Right atrium auricular region (tissue), 2 donors: ENCODE results near the gene DYNC2H1. TPM values are rescaled to one million over a fixed set of nuclear protein-coding genes. Genes with fewer than 3 reads are reported as not detected.

Experiments used
- DNase-seq: peaks from one replicate; pipeline ENCODE4 v3.0.0-alpha.2; 2019; ENCODE audit warnings: low spot score
- H3K27ac ChIP-seq, 2 donors: fragments of 200-600 bp; sonication (generic); 1 replicate in 1 of 2; 2 replicates in 1 of 2; pipeline ENCODE4 v1.5.1; 2016 to 2019
- H3K27me3 ChIP-seq, 2 donors: fragments of 200-600 bp; sonication (generic); one replicate each; pipeline versions ENCODE4 v1.5.1 to v1.6.0; 2017 to 2019
- H3K36me3 ChIP-seq: fragments of 200-600 bp; sonication (generic); one replicate; pipeline ENCODE4 v1.5.1; 2016
- H3K4me1 ChIP-seq, 2 donors: fragments of 200-600 bp; sonication (generic); one replicate each; pipeline versions ENCODE4 v1.5.1 to v1.6.0; 2017 to 2019
- H3K4me3 ChIP-seq, 2 donors: fragments of 200-600 bp; sonication (generic); 1 replicate in 1 of 2; 2 replicates in 1 of 2; pipeline ENCODE4 v1.5.1; 2017 to 2019; ENCODE audit warnings: mild to moderate bottlenecking in 1 of 2, moderate library complexity in 1 of 2
- H3K9me3 ChIP-seq, 2 donors: fragments of 200-600 bp; sonication (generic); one replicate each; pipeline ENCODE4 v1.5.1; 2019
- CTCF ChIP-seq, 2 donors: fragments of 200-600 bp; sonication (generic); IDR thresholded peaks; one replicate each; pipeline ENCODE4 v1.5.1; 2019; ENCODE audit warnings: antibody characterized with exemption in 2 of 2
- total RNA-seq, 2 donors: library from RNA; depleted of rRNA; stranded (reverse); fragments of >200 nt; gene quantifications; one replicate each; pipeline ENCODE4 v1.1.0, GENCODE V29; 2016

The DYNC2H1 gene
- total RNA-seq, 2 donors from 2014 or later: 7.8 to 12.7 TPM

GRCh38 chr11:103071008-103071407 lies 38.2 kb upstream of the DYNC2H1 start:
- H3K9me3 ChIP-seq: no peaks in the 10 kb centered on the region
- peaks cover 0 to 6% of the 10 kb centered on the region in 2 donors for H3K4me1 ChIP-seq
- no peak for DNase-seq
- no peaks in the 10 kb centered on the region for H3K27me3 ChIP-seq
- TF ChIP-seq CTCF (IDR thresholded peaks at IDR 0.05): no peak
- H3K36me3 ChIP-seq: no peaks in the 10 kb centered on the region
- no peak overlapping the region for H3K4me3 ChIP-seq
- no peak overlapping the region for H3K27ac ChIP-seq

GRCh38 chr11:103076361-103076760 lies 32.9 kb upstream of the DYNC2H1 start:
- H3K27me3 ChIP-seq: no peaks in the 10 kb centered on the region
- H3K9me3 ChIP-seq: no peaks in the 10 kb centered on the region
- H3K36me3 ChIP-seq: peaks cover 35% of the 10 kb centered on the region
- no peak overlapping the region for H3K4me3 ChIP-seq
- no peak for TF ChIP-seq CTCF (IDR thresholded peaks at IDR 0.05)
- no peak overlapping the region for H3K27ac ChIP-seq
- H3K4me1 ChIP-seq: no peaks in the 10 kb centered on the region
- no peak for DNase-seq

- H3K27me3 ChIP-seq: no peaks in the 10 kb centered on the region
- H3K27ac ChIP-seq: no peak overlapping the region
- H3K36me3 ChIP-seq: peaks cover 35% of the 10 kb centered on the region
- H3K4me3 ChIP-seq: no peak overlapping the region
- no peak for DNase-seq
- H3K9me3 ChIP-seq: no peaks in the 10 kb centered on the region
- no peaks in the 10 kb centered on the region for H3K4me1 ChIP-seq
- TF ChIP-seq CTCF (IDR thresholded peaks at IDR 0.05): no peak
These were observed 31.7 kb upstream of the DYNC2H1 start for GRCh38 chr11:103077554-103077953.

- Histone ChIP-seq H3K27me3 (no peaks in the 10 kb centered on the region), H3K9me3 (no peaks in the 10 kb centered on the region), H3K27ac (no peak overlapping the region), H3K36me3 (peaks cover 35% of the 10 kb centered on the region), H3K4me1 (no peaks in the 10 kb centered on the region), H3K4me3 (no peak overlapping the region)
- no peak for DNase-seq
- no peak for TF ChIP-seq CTCF (IDR thresholded peaks at IDR 0.05)
These were observed 30.5 kb upstream of the DYNC2H1 start for GRCh38 chr11:103078710-103079109.

- Histone ChIP-seq H3K36me3 (peaks cover 35% of the 10 kb centered on the region), H3K4me1 (no peaks in the 10 kb centered on the region), H3K27me3 (no peaks in the 10 kb centered on the region), H3K9me3 (no peaks in the 10 kb centered on the region), H3K27ac (no peak overlapping the region), H3K4me3 (no peak overlapping the region)
- TF ChIP-seq CTCF (IDR thresholded peaks at IDR 0.05): no peak
- no peak for DNase-seq
These were observed 29.4 kb upstream of the DYNC2H1 start for GRCh38 chr11:103079833-103080232.

- no peak for TF ChIP-seq CTCF (IDR thresholded peaks at IDR 0.05)
- no peaks in the 10 kb centered on the region for H3K9me3 ChIP-seq
- no peak overlapping the region for H3K4me3 ChIP-seq
- DNase-seq: no peak
- no peak overlapping the region for H3K27ac ChIP-seq
- H3K4me1 ChIP-seq: peaks cover 0 to 18% of the 10 kb centered on the region in 2 donors
- peaks cover 1% of the 10 kb centered on the region for H3K36me3 ChIP-seq
- H3K27me3 ChIP-seq: no peaks in the 10 kb centered on the region
These were observed 23.4 kb upstream of the DYNC2H1 start for GRCh38 chr11:103085758-103086365.
